MG63 (cell line): ENCODE results near the gene THEM4. TPM values are rescaled to one million over a fixed set of nuclear protein-coding genes. Genes with fewer than 3 reads are reported as not detected.
"Not testable (repeated sequence)": the region's sequence is repeated elsewhere in the genome, so short reads cannot be mapped to it uniquely, and the experiment has no call there.

Experiments
- DNase-seq: peaks from one replicate; pipeline ENCODE4 v3.0.0-alpha.2; 2020
- H3K27me3 ChIP-seq: fragments of 250-450 bp; sonication (Bioruptor Pico); 2 replicates; pipeline ENCODE4 v1.5.1; 2020; ENCODE audit warnings: mild to moderate bottlenecking, moderate library complexity
- H3K36me3 ChIP-seq: fragments of 250-450 bp; sonication (Bioruptor Pico); 2 replicates; pipeline ENCODE4 v1.5.1; 2020; ENCODE audit warnings: mild to moderate bottlenecking, moderate library complexity
- H3K4me3 ChIP-seq: fragments of 250-450 bp; sonication (Bioruptor Pico); 2 replicates; pipeline ENCODE4 v1.5.1; 2020; ENCODE audit warnings: mild to moderate bottlenecking, moderate library complexity
- H3K9me3 ChIP-seq: fragments of 250-450 bp; sonication (Bioruptor Pico); 2 replicates; pipeline ENCODE4 v1.5.1; 2020; ENCODE audit warnings: mild to moderate bottlenecking, moderate library complexity
- total RNA-seq: library from RNA; depleted of rRNA; stranded (reverse); fragments of >200 nt; shearing (Covaris generic); gene quantifications from 2 replicates; pipeline ENCODE4 v1.2.3, GENCODE V29; 2014; ENCODE audit warnings: low replicate concordance

THEM4 gene
- total RNA-seq, 1 experiment from 2014 or later = 22.9 TPM

DNA sequence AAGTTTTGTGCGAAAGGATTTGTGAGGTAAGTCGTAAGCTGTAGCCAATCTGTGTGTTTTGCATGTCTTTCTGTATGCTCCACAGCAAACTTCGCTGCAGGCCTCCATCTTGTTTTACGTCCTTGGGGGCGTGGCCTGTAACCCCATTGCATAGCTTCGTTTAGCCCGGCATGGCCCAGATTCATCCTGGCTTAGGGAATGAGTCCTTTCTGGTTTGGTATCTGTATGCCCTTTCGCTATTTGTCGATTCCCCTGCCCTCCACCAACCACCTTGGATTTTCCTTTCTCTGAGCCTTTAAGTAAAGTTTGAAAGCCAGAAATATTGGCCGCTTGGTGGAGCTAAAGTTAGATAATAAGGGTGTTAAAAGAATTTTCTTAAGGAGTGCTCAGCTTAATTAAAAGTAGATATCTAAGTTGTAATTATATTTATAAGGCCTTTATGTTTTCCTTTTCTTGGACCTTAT lies 1.1 kb downstream of the THEM4 start:
- Histone ChIP-seq H3K4me3 (peak overlapping the region; percentile 69), H3K36me3 (peaks cover 28% of the 10 kb centered on the region), H3K9me3 (peaks cover 22% of the 10 kb centered on the region), H3K27me3 (no peaks in the 10 kb centered on the region)
- no peak for DNase-seq

DNA sequence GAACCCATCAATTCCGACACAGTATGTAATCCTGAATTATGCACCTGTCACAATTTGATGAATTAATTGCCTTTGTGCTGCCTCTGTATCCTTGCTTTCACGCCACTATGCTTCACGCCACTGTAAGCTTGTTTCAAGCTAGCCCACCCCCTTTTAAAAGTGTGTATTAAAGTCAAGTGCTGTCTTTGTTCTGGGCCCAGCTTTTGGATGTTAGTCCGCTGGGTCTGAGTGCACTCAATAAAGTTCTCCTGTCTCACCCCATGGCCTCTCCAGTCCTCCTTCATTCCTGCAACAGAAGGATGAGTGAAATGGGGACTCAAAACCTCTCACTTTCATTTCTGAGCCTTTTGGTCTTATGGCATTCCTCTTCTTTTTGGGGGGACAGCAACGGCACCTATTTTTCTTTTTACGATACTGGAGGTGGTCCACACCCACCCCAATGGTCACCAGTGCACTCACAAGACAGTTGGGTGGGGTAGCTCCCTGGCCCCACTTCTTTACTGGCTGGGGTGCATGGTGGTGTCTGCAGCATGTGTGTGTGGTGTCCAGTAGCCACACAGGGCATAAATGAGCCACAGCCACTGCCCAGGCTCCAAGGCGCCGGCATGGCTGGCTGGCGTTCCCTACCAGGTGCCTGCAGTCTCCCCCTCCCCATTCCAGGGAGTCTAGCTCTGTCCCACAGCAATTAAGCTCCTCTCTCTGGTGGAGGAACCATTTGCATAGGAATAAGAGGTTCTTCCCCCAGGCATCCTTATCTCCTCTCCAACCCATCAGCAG lies 1.8 kb downstream of the THEM4 start:
- Histone ChIP-seq H3K36me3 (peaks cover 31% of the 10 kb centered on the region), H3K9me3 (peaks cover 25% of the 10 kb centered on the region), H3K27me3 (no peaks in the 10 kb centered on the region), H3K4me3 (no peak overlapping the region)
- DNase-seq = no peak

GRCh38 chr1:151906324-151906645 lies 3.0 kb downstream of the THEM4 start:
- H3K4me3 ChIP-seq, DNase-seq, H3K27me3 ChIP-seq: not testable (repeated sequence)
- Histone ChIP-seq H3K36me3 (peaks cover 32% of the 10 kb centered on the region), H3K9me3 (peaks cover 38% of the 10 kb centered on the region)

GRCh38 chr1:151905443-151906323 lies 3.6 kb downstream of the THEM4 start:
- Histone ChIP-seq H3K36me3 (peaks cover 36% of the 10 kb centered on the region), H3K9me3 (peaks cover 42% of the 10 kb centered on the region)
- not testable (repeated sequence) for H3K27me3 ChIP-seq, DNase-seq, H3K4me3 ChIP-seq

DNA sequence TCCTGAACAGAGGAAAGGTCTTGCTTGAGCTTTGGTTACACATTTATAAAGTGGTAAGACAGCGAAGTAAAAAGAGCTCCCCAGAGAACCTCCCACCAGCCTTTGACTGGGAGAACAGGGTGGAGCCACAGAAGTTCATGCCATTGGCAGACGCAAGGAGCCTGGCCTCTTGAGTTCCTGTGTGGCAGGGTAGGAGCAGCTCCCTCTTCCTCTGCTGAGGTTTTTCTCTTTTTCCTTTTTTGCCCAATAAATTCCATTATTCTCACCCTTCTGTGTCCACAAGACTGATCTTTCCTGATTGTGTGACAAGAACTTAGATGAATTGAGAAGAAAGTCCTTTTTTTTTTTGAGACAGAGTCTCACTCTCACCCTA lies 4.3 kb downstream of the THEM4 start:
- peaks cover 47% of the 10 kb centered on the region for H3K9me3 ChIP-seq
- peaks cover 36% of the 10 kb centered on the region for H3K36me3 ChIP-seq
- no peak overlapping the region for H3K4me3 ChIP-seq
- no peak for DNase-seq
- H3K27me3 ChIP-seq = no peaks in the 10 kb centered on the region

DNA sequence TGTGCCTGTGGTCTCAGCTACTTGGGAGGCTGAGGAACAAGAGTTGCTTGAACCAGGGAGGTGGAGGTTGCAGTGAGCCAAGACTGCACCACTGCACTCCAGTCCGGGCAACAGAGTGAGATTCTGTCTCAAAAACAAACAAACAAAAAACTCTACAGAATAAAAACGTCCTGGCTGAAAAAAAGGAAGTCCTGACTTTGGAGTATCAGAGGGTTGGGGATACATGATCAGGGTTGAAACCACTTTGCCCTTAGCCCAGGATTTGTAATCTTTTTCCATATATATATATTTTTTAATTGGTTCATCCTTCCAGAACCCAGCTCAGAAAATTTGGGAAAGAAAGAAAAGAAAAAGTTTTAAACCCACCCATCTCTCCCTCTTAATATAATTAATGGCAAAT lies 6.5 kb downstream of the THEM4 start:
- H3K27me3 ChIP-seq = no peaks in the 10 kb centered on the region
- peaks cover 36% of the 10 kb centered on the region for H3K36me3 ChIP-seq
- no peak overlapping the region for H3K4me3 ChIP-seq
- DNase-seq = no peak
- peaks cover 49% of the 10 kb centered on the region for H3K9me3 ChIP-seq

DNA sequence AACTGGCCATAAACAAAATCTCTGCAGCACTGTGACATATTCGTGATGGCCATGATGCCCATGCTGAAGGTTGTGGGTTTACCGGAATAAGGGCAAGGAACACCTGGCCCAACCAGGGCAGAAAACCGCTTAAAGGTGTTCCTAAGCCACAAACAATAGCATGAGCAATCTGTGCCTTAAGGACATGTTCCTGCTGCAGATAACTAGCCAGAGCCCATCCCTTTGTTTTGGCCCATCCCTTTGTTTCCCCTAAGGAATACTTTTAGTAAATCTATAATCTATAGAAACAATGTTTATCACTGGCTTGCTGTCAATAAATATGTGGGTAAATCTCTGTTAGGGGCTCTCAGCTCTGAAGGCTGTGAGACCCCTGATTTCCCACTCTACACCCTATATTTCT lies 8.5 kb downstream of the THEM4 start:
- H3K27me3 ChIP-seq, DNase-seq, H3K4me3 ChIP-seq: not testable (repeated sequence)
- H3K36me3 ChIP-seq = peaks cover 21% of the 10 kb centered on the region
- H3K9me3 ChIP-seq = peaks cover 40% of the 10 kb centered on the region

GRCh38 chr1:151898519-151898991 lies 10.8 kb downstream of the THEM4 start:
- Histone ChIP-seq H3K36me3 (peaks cover 25% of the 10 kb centered on the region), H3K9me3 (peaks cover 36% of the 10 kb centered on the region), H3K27me3 (no peaks in the 10 kb centered on the region), H3K4me3 (no peak overlapping the region)
- no peak for DNase-seq

GRCh38 chr1:151897991-151898431 lies 11.3 kb downstream of the THEM4 start:
- H3K27me3 ChIP-seq = no peaks in the 10 kb centered on the region
- DNase-seq = no peak
- peaks cover 29% of the 10 kb centered on the region for H3K36me3 ChIP-seq
- peaks cover 34% of the 10 kb centered on the region for H3K9me3 ChIP-seq
- H3K4me3 ChIP-seq = no peak overlapping the region

DNA sequence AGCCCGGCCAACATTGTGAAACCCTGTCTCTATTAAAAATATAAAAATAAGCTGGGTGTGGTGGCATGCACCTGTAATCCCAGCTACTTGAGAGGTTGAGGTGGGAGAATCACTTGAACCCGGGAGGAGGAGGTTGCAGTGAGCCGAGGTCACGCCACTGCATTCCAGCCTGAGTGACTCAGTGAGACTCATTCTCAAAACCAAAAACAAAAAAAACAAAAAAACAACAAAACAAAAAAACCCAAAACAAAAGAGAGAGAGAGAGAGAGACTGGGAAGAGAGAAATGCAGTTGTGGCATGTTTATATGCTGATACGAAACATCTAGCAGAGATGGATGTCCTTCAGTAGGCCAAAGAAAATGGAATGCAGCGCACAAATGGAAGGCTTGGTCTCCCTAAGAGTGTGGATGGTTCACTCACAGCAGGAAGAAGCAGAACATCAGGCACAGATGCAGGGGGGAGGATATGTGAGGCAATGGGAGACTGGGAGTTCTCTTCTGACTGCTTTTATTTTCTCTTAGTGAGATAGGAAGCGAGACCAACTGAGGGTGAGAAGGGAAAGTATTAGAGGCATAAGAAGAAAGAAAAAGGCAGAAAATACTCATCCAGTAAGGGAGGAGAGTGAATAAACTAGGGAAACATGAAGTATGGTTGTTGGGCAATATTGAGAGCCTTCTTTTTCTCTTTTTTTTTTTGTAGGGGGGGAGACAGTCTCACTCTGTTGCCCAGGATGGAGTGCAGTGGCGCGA lies 16.0 kb downstream of the THEM4 start:
- Histone ChIP-seq H3K9me3 (no peaks in the 10 kb centered on the region), H3K27me3 (no peaks in the 10 kb centered on the region), H3K36me3 (peaks cover 50% of the 10 kb centered on the region), H3K4me3 (no peak overlapping the region)
- DNase-seq = no peak

GRCh38 chr1:151892190-151892589 lies 17.1 kb downstream of the THEM4 start:
- no peaks in the 10 kb centered on the region for H3K9me3 ChIP-seq
- peaks cover 57% of the 10 kb centered on the region for H3K36me3 ChIP-seq
- no peak for DNase-seq
- no peak overlapping the region for H3K4me3 ChIP-seq
- no peaks in the 10 kb centered on the region for H3K27me3 ChIP-seq

GRCh38 chr1:151891512-151891911 lies 17.8 kb downstream of the THEM4 start:
- H3K36me3 ChIP-seq = peaks cover 57% of the 10 kb centered on the region
- DNase-seq = no peak
- H3K4me3 ChIP-seq = no peak overlapping the region
- peaks cover 3% of the 10 kb centered on the region for H3K9me3 ChIP-seq
- H3K27me3 ChIP-seq = no peaks in the 10 kb centered on the region

DNA sequence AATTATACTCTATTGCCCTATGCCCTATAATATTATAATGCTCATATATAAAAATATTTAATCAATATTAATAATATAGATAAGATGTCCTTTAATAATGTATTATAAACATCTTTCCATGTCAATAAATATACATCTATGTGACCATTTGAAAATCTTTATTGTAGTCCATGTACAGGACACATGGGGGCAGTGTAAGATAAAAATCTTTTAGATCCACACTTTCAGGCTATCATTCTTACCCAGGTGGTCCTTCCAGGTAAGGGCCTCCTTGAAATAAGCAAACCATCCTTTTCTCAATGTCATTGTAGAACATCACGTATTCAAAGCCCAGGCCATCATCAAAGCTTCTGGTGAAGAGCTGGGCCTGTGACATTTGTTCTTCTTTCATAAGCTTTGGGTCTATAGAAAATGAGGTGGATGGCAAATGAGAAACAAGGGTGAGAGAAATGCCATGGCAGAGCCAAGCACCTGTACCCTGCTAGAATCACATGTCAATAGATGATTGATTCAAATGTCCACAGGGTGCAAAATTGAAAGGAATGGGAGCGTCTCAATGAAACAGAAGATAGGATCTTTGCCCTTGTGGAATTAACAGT lies 20.2 kb downstream of the THEM4 start:
- peaks cover 56% of the 10 kb centered on the region for H3K36me3 ChIP-seq
- H3K27me3 ChIP-seq = no peaks in the 10 kb centered on the region
- no peak for DNase-seq
- H3K4me3 ChIP-seq = no peak overlapping the region
- H3K9me3 ChIP-seq = peaks cover 9% of the 10 kb centered on the region

- peak; percentile 89 for DNase-seq
- H3K36me3 ChIP-seq = peaks cover 42% of the 10 kb centered on the region
- no peak overlapping the region for H3K4me3 ChIP-seq
- no peaks in the 10 kb centered on the region for H3K27me3 ChIP-seq
- H3K9me3 ChIP-seq = peaks cover 9% of the 10 kb centered on the region
Measured at GRCh38 chr1:151887028-151887427, 22.3 kb downstream of the THEM4 start.

GRCh38 chr1:151885479-151885878 lies 23.8 kb downstream of the THEM4 start:
- Histone ChIP-seq H3K9me3 (peaks cover 9% of the 10 kb centered on the region), H3K27me3 (no peaks in the 10 kb centered on the region), H3K36me3 (peaks cover 29% of the 10 kb centered on the region), H3K4me3 (no peak overlapping the region)
- DNase-seq = no peak

GRCh38 chr1:151884879-151885278 lies 24.4 kb downstream of the THEM4 start:
- H3K9me3 ChIP-seq, H3K27me3 ChIP-seq, DNase-seq, H3K4me3 ChIP-seq: not testable (repeated sequence)
- peaks cover 27% of the 10 kb centered on the region for H3K36me3 ChIP-seq
